HFFc6 (cell line): ENCODE measurements around the gene ATXN1. TPM values are rescaled to one million over a fixed set of nuclear protein-coding genes. Genes with fewer than 3 reads are reported as not detected.

ENCODE experiments used
- DNase-seq: peaks from one replicate; pipeline ENCODE4 v3.0.0-alpha.2; 2018
- H3K27ac Mint-ChIP-seq: 2 replicates; pipeline ENCODE4 v1.8.0; 2020; ENCODE audit warnings: mild to moderate bottlenecking, mixed read lengths
- H3K27me3 Mint-ChIP-seq: 2 replicates; pipeline ENCODE4 v1.8.0; 2021; ENCODE audit warnings: mild to moderate bottlenecking, moderate library complexity, mixed read lengths; ENCODE audit not compliant: insufficient read depth
- H3K36me3 Mint-ChIP-seq: 2 replicates; pipeline ENCODE4 v1.8.0; 2021; ENCODE audit warnings: low read depth, mixed read lengths
- H3K4me1 Mint-ChIP-seq: 2 replicates; pipeline ENCODE4 v1.8.0; 2020; ENCODE audit warnings: low read depth, mixed read lengths
- H3K4me3 Mint-ChIP-seq: 2 replicates; pipeline ENCODE4 v1.8.0; 2020; ENCODE audit warnings: mild to moderate bottlenecking, moderate library complexity, mixed read lengths
- H3K9me3 Mint-ChIP-seq: 2 replicates; pipeline ENCODE4 v1.8.0; 2020; ENCODE audit warnings: mild to moderate bottlenecking, mixed read lengths
- total RNA-seq, 6 experiments: library from RNA; stranded (reverse); fragmentation: NEBNext Ultra II Directional; extraction: Animal tissue kit (Norgen Biotek cat#: 25700); gene quantifications; 2 replicates in 1 of 6; 3 replicates in 5 of 6; pipeline ENCODE4 v1.2.3, GENCODE V29; 2021
- TF ChIP-seq, protein P1 (sequence below): fragments of 200-600 bp; sonication (generic); IDR thresholded peaks from 2 replicates; pipeline ENCODE4 v1.5.0; 2021; ENCODE audit warnings: antibody characterized with exemption, mild to moderate bottlenecking

The ATXN1 gene
- total RNA-seq, 6 experiments from 2014 or later = 28.2 to 41.5 (median 30.5) TPM

DNA sequence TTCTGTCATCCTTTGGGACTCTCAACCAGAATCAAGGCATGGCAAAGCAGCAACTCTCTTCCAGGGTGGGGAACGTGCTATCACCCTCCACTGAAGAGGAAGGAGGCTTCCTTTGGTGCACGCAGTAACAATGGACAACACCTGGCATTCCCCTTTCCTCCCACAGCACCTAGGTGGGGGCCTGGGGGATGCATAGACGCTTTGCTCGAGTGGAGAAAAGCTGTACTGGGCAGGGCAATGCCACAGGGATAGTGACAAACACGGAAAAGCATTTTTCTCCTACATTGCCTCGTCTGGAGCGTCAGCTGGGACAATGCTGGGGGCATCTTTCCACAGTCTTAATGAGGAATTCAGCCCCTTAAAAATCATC, 439.9 kb downstream of the ATXN1 start:
- TF ChIP-seq, protein P1, sequence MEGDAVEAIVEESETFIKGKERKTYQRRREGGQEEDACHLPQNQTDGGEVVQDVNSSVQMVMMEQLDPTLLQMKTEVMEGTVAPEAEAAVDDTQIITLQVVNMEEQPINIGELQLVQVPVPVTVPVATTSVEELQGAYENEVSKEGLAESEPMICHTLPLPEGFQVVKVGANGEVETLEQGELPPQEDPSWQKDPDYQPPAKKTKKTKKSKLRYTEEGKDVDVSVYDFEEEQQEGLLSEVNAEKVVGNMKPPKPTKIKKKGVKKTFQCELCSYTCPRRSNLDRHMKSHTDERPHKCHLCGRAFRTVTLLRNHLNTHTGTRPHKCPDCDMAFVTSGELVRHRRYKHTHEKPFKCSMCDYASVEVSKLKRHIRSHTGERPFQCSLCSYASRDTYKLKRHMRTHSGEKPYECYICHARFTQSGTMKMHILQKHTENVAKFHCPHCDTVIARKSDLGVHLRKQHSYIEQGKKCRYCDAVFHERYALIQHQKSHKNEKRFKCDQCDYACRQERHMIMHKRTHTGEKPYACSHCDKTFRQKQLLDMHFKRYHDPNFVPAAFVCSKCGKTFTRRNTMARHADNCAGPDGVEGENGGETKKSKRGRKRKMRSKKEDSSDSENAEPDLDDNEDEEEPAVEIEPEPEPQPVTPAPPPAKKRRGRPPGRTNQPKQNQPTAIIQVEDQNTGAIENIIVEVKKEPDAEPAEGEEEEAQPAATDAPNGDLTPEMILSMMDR = no peak
- Mint-ChIP-seq H3K27me3 (peaks cover 2% of the 10 kb centered on the region; the same call in 1 of the 2 replicates), H3K9me3 (no peaks in the 10 kb centered on the region), H3K36me3 (peaks cover 10% of the 10 kb centered on the region), H3K4me3 (no peak overlapping the region), H3K4me1 (peaks cover 80% of the 10 kb centered on the region), H3K27ac (peak overlapping the region; percentile 97; the same call in 1 of the 2 replicates)
- DNase-seq = no peak

DNA sequence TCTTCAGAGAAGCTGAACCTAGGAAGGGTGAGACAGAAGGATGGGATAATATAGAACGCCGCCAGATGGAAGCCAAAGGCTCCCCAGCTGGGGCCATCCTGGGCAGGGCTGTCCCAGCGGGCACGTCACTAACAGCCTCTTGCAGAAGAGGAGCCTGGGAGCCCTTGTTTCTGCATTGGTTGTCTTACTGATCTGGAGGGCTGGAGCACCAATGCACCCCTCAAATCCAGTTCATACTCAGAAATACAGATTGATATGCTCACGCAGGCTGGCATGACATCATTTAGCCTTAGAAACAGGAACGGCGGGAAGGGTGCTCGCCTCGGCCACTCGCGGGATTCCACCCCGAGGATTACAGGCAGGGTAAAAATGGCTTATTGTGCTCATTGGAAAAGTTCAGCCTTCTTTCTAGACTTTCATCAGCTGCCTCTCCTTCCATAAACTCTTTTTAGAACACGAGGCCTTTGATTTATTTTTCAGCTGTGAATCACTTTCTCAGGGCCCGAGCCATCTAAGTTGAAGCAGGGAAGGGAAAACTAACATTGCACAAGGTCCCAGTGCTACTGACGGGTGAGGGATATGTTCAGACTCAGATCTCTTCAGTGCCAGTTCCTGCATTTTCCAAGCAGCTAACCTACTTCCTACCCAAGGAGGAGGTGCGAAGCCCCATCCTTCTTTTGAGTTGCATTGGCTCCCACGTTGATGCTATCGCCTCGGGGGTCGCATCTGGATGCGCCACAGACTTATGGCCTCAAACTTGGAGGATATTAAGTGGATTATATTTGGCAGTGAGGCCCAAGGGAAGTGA, 440.5 kb downstream of the ATXN1 start:
- Mint-ChIP-seq H3K27ac (peak overlapping the region; percentile 97), H3K9me3 (no peaks in the 10 kb centered on the region), H3K4me3 (peak overlapping the region; percentile 89), H3K36me3 (peaks cover 5% of the 10 kb centered on the region), H3K27me3 (peaks cover 2% of the 10 kb centered on the region; the same call in 1 of the 2 replicates), H3K4me1 (peaks cover 80% of the 10 kb centered on the region)
- TF ChIP-seq, protein P1 = no peak
- DNase-seq = peak; percentile 32

DNA sequence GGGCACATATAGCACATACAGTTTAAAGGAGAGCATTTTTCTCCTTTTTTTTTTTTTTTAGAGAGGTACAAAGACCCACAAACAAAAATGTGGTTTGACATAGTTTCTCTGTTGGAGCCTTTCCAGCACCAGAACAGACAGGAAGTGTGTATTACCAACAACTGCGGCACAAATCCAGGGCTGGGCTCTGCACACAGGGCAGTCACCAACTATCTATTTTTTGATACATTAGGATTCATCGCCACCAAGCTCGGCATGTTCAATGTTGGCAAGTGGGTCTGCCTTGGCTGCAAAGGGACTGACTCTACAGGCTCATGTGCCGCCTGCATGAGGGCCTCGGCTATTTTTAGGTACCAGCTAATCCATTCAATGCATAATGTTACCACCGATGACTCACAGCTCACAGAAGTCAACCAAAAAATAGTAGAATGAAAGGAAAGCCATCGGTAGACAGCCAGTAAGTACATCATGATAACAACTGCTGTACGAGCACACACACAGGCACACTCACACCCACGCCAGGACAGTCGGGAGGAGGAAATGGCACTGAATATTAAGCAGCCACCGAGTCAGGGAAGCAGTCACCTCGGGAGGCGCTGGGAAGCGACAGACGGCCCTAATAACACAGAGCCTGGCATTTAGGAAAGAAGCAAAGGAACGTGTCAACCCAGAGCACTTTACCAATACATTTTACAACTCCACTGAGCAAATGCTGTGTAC, 441.3 kb downstream of the ATXN1 start:
- Mint-ChIP-seq H3K9me3 (no peaks in the 10 kb centered on the region), H3K4me1 (peaks cover 80% of the 10 kb centered on the region), H3K27me3 (peaks cover 5% of the 10 kb centered on the region; the same call in 1 of the 2 replicates), H3K27ac (peak overlapping the region; percentile 97), H3K36me3 (no peaks in the 10 kb centered on the region; the same call in 1 of the 2 replicates), H3K4me3 (peak overlapping the region; percentile 89)
- DNase-seq = peak; percentile 97
- TF ChIP-seq, protein P1 = no peak

DNA sequence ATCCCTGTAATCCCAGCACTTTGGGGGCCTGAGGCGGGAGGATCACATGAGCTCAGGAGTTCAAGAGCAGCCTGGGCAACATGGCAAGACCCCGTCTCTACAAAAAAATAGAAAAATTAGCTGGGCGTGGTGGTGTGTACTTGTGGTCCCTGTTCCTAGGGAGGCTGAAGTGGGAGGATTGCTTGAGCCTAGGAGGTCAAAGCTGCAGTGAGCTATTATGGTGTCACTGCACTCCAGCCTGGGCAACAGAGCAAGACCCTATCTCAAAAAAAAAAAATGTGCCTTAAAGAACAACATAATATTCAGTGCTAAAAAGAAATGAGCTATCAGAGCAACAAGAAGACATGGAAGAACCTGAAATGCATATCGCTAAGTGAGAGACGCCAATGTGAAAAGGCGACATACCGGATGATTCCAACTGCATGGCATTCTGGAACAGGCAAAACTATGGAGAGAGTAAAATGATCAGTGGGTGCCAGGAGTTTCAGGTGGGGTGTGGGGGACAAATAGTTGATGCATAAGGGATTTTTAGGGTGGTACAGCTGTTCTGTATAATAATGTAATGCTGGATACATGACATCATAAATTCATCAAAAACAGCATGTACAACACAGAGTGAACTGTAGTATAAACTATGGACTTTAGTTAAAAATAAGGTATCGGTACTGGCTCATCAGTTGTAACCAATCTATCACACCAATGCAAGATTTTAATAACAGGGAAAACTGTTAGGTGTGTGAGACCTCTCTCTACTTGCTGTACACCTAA, 442.1 kb downstream of the ATXN1 start:
- TF ChIP-seq, protein P1 = no peak
- H3K4me3 Mint-ChIP-seq = peak overlapping the region; percentile 89
- H3K36me3 Mint-ChIP-seq = no peaks in the 10 kb centered on the region; the same call in 1 of the 2 replicates
- peak overlapping the region; percentile 97 for H3K27ac Mint-ChIP-seq
- H3K9me3 Mint-ChIP-seq = no peaks in the 10 kb centered on the region
- DNase-seq = no peak
- peaks cover 4% of the 10 kb centered on the region for H3K27me3 Mint-ChIP-seq
- peaks cover 74% of the 10 kb centered on the region for H3K4me1 Mint-ChIP-seq

DNA sequence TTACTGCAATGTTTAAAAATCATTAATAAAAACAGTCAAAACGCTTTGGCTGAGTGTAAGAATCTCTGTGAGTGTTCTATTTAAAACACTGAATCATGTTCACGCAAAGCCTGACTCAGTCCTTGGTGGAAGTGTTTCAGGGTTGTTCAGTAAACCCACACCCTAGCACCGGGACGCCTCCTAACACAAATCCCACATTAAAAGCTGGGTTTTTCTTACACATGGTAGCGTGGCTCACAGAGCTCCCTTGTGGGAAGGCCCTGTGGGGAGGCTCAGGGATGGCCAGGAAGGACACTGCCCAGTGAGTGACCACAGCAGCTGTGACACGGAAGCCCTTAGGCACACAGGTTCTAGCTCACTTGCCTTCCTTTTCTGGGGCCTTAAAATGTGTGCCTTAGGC, 442.7 kb downstream of the ATXN1 start:
- TF ChIP-seq, protein P1 = no peak
- peak; percentile 85 for DNase-seq
- H3K4me3 Mint-ChIP-seq = peak overlapping the region; percentile 89
- H3K36me3 Mint-ChIP-seq = no peaks in the 10 kb centered on the region; the same call in 1 of the 2 replicates
- no peaks in the 10 kb centered on the region for H3K9me3 Mint-ChIP-seq
- H3K4me1 Mint-ChIP-seq = peaks cover 70% of the 10 kb centered on the region
- peak overlapping the region; percentile 97 for H3K27ac Mint-ChIP-seq
- H3K27me3 Mint-ChIP-seq = peaks cover 4% of the 10 kb centered on the region
